Activated naive CD8-positive, alpha-beta T cell treated with anti-CD3 and anti-CD28 coated beads, Interleukin-2, amount 50 U/mL, for 16 hours (primary cell): ENCODE measurements around the gene VSIG8.

ENCODE experiments used
- DNase-seq: peaks from one replicate; pipeline ENCODE4 v3.0.0-alpha.2; 2020; ENCODE audit warnings: low read depth, low spot score

Gene VSIG8

GRCh38 chr1:159829822-159830465 lies 32.5 kb downstream of the VSIG8 start:
- DNase-seq, result no peak

- no peak for DNase-seq
These were observed 33.2 kb downstream of the VSIG8 start for GRCh38 chr1:159829273-159829634.

GRCh38 chr1:159828581-159829272 lies 33.7 kb downstream of the VSIG8 start:
- no peak for DNase-seq

GRCh38 chr1:159828176-159828575 lies 34.3 kb downstream of the VSIG8 start:
- no peak for DNase-seq

- DNase-seq, result no peak
These were observed 34.9 kb downstream of the VSIG8 start for GRCh38 chr1:159827549-159827948.

GRCh38 chr1:159827102-159827490 lies 35.4 kb downstream of the VSIG8 start:
- DNase-seq, result no peak

GRCh38 chr1:159826441-159827101 lies 35.9 kb downstream of the VSIG8 start, which contains the start of gene SLAMF8:
SLAMF8 (plus strand) TSS chr1:159826873; CDS start chr1:159826899, 26 bp downstream.
- peak; percentile 6 for DNase-seq

- DNase-seq, result no peak
These were observed 36.9 kb downstream of the VSIG8 start for GRCh38 chr1:159825564-159825963.

- no peak for DNase-seq
These were observed 39.1 kb downstream of the VSIG8 start for GRCh38 chr1:159823406-159823805.

- DNase-seq, result no peak
These were observed 41.1 kb downstream of the VSIG8 start for GRCh38 chr1:159821171-159821867.

- DNase-seq, result no peak
These were observed 45.0 kb downstream of the VSIG8 start for GRCh38 chr1:159817276-159818041.

GRCh38 chr1:159815926-159816325 lies 46.5 kb downstream of the VSIG8 start:
- DNase-seq, result no peak

GRCh38 chr1:159804924-159805323 lies 57.5 kb downstream of the VSIG8 start:
- no peak for DNase-seq
